PC-3 (cell line): Measurements from ENCODE around the gene SCAI.

Experiments used
- CTCF ChIP-seq: fragments of 300-600 bp; sonication (generic); conservative IDR thresholded peaks from 2 replicates; pipeline ENCODE4 v1.5.1; 2017; ENCODE audit warnings: antibody characterized with exemption, low read depth, mild to moderate bottlenecking, low read length
- EZH2 ChIP-seq: fragments of 300-600 bp; sonication (generic); IDR thresholded peaks from one replicate; pipeline ENCODE4 v1.6.1; 2017; ENCODE audit warnings: antibody characterized with exemption, mild to moderate bottlenecking, low read length; ENCODE audit not compliant: unreplicated experiment

GRCh38 chr9:125172031-125172755 lies 28.9 kb upstream of the SCAI start:
- TF ChIP-seq CTCF (no peak), EZH2 (no peak)
